WERI-Rb-1 (cell line): ENCODE results near the gene C6orf47.
A peak's percentile ranks its signal among the peaks of the same experiment; 100 is the strongest.
"Not testable (repeated sequence)": the region's sequence is repeated elsewhere in the genome, so short reads cannot be mapped to it uniquely, and the experiment has no call there.

ENCODE experiments used
- DNase-seq: peaks from one replicate; pipeline ENCODE4 v3.0.0-alpha.2; 2020
- H3K27ac ChIP-seq: fragments of 250-450 bp; sonication (Bioruptor Pico); 2 replicates; pipeline ENCODE4 v1.5.1; 2020; ENCODE audit warnings: mild to moderate bottlenecking, moderate library complexity
- H3K27me3 ChIP-seq: fragments of 250-450 bp; sonication (Bioruptor Pico); 2 replicates; pipeline ENCODE4 v1.5.1; 2021; ENCODE audit warnings: mild to moderate bottlenecking, low read depth, moderate library complexity; ENCODE audit not compliant: insufficient read depth, severe bottlenecking
- H3K36me3 ChIP-seq: fragments of 250-450 bp; sonication (Bioruptor Pico); 2 replicates; pipeline ENCODE4 v1.5.1; 2020; ENCODE audit warnings: mild to moderate bottlenecking, moderate library complexity
- H3K4me3 ChIP-seq: 2 replicates; pipeline ENCODE4 v1.5.1; 2011; ENCODE audit warnings: low read depth, mild to moderate bottlenecking, control low read depth, low read length
- H3K9me3 ChIP-seq: fragments of 250-450 bp; sonication (Bioruptor Pico); 2 replicates; pipeline ENCODE4 v1.5.1; 2021; ENCODE audit warnings: mild to moderate bottlenecking, moderate library complexity; ENCODE audit not compliant: severe bottlenecking
- TF ChIP-seq, protein P1 (sequence below): IDR thresholded peaks from 2 replicates; pipeline ENCODE4 v1.5.1; 2011; ENCODE audit warnings: low read depth, mild to moderate bottlenecking, control low read depth, inconsistent platforms, low read length

C6orf47 gene, protein sequence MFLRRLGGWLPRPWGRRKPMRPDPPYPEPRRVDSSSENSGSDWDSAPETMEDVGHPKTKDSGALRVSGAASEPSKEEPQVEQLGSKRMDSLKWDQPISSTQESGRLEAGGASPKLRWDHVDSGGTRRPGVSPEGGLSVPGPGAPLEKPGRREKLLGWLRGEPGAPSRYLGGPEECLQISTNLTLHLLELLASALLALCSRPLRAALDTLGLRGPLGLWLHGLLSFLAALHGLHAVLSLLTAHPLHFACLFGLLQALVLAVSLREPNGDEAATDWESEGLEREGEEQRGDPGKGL

DNA sequence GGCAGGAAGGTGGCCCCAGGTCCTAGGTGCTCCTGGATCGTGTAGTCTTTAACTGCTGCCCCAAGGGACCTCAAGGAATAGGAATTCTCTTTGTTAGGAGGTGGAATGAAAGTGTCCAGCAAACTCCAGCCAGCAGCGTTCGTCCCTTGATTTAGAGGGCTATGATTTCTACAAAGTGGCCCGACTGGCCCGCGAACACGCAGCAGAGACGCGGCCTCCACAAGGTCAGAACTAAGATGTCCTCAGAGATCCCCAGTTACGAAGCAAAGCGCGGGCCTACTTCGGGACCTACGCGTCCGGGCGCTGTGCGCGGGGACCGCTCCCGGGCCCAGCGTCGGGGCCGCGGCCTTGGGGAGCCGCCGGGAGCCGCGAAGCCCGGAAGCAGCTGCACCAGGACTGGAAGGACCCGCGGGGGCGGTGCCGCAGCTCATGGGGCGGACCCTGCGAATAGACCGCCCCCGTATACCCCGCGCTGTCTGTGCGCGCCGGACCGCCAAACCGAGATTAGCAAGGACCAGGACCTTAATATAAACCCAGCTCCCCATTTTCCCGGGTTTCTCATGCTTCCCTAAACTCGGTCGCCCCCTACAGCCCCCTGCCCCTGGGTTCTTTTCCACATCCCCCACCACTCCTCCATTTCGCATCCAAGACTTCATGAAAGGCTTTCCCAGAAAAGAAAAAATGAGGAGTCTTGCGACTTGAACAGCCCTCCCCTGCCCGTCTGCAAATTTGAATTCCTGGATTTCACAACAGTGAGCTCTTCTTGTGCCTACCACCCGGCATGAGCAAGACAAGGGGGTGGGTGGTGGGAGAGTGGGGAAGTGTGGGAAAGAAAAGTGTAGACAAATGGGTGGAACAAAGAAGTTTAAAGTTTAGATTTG, at the start of gene C6orf47:
C6orf47 (minus strand) TSS at position 398 of the 881 bp plus-strand sequence. CDS start 831 bp downstream, outside the sequence.
- no peaks in the 10 kb centered on the region for H3K27me3 ChIP-seq
- no peaks in the 10 kb centered on the region for H3K9me3 ChIP-seq
- H3K36me3 ChIP-seq, result peaks cover 56% of the 10 kb centered on the region
- H3K4me3 ChIP-seq, result peak within 1 kb of the TSS; percentile 88
- DNase-seq, result peak; percentile 96
- TF ChIP-seq, protein P1, sequence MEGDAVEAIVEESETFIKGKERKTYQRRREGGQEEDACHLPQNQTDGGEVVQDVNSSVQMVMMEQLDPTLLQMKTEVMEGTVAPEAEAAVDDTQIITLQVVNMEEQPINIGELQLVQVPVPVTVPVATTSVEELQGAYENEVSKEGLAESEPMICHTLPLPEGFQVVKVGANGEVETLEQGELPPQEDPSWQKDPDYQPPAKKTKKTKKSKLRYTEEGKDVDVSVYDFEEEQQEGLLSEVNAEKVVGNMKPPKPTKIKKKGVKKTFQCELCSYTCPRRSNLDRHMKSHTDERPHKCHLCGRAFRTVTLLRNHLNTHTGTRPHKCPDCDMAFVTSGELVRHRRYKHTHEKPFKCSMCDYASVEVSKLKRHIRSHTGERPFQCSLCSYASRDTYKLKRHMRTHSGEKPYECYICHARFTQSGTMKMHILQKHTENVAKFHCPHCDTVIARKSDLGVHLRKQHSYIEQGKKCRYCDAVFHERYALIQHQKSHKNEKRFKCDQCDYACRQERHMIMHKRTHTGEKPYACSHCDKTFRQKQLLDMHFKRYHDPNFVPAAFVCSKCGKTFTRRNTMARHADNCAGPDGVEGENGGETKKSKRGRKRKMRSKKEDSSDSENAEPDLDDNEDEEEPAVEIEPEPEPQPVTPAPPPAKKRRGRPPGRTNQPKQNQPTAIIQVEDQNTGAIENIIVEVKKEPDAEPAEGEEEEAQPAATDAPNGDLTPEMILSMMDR, result no peak
- peak within 1 kb of the TSS; percentile 79 for H3K27ac ChIP-seq

DNA sequence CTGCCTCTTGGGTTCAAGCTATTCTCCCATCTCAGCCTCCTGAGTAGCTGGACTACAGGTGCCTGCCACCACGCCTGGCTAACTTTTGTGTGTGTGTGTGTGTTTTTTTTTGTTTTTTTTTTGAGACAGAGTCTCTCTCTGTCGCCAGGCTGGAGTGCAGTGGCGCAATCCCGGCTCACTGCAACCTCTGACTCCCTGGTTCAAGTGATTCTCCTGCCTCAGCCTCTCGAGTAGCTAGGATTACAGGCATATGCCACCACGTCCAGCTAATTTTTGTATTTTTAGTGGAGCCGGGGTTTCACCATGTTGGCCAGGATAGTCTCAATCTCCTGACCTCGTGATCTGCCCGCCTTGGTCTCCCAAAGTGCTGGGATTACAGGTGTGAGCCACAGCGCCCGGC, 48.6 kb upstream of the C6orf47 start:
- H3K4me3 ChIP-seq, DNase-seq, H3K27ac ChIP-seq, H3K27me3 ChIP-seq, H3K36me3 ChIP-seq, H3K9me3 ChIP-seq: not testable (repeated sequence)

DNA sequence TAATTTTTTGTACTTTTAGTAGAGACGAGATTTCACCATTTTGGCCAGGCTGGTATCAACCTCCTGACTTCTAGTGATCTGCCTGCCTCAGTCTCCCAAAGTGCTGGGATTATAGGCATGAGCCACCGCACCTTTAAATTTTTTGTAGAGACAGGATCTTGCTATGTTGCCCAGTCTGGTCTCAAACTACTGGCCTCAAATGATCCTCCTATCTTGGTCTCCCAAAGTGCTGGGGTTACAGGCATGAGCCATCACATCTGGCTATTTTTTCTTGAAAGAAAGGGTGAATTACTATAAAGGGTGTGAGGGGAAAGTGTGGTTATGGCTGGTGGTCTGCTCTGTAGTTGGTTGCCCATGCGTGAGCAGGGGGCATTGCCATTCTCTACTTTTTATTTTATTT, 47.6 kb upstream of the C6orf47 start:
- Histone ChIP-seq H3K36me3 (no peaks in the 10 kb centered on the region), H3K27me3 (no peaks in the 10 kb centered on the region), H3K27ac (no peak overlapping the region), H3K4me3 (no peak overlapping the region), H3K9me3 (no peaks in the 10 kb centered on the region)
- TF ChIP-seq, protein P1, result no peak
- DNase-seq, result no peak

DNA sequence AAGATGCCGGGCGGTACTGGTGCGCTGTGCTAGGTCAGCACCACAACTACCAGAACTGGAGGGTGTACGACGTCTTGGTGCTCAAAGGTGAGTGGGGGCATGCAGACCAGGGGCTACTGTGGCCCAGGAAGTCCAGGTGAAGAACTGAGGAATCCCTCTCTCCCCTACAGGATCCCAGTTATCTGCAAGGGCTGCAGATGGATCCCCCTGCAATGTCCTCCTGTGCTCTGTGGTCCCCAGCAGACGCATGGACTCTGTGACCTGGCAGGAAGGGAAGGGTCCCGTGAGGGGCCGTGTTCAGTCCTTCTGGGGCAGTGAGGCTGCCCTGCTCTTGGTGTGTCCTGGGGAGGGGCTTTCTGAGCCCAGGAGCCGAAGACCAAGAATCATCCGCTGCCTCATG, 47.1 kb upstream of the C6orf47 start:
- Histone ChIP-seq H3K36me3 (no peaks in the 10 kb centered on the region; the same call in 1 of the 2 replicates), H3K9me3 (no peaks in the 10 kb centered on the region), H3K4me3 (no peak overlapping the region), H3K27me3 (no peaks in the 10 kb centered on the region), H3K27ac (no peak overlapping the region)
- TF ChIP-seq, protein P1, result no peak
- DNase-seq, result no peak

DNA sequence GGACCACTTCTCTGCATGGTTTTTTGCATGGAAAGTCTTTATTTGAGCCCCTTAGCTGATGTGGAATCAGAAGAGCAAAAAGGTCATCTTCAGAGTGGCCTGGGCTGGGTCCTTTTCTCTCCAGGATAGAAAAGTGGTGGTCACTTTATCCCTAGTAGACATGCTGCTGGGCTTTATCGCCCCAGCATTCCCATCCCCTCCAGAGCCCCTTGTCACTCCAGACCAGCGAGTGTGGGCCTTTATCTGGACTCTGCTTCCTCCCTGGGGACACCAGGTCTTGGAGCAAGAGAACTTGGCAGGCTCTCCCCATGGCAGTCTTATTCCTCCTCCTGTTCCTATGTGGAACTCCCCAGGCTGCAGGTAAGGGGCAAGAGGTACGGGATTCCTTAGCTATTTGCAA, 46.0 kb upstream of the C6orf47 start, which contains the start of gene LY6G6F:
LY6G6F (plus strand) TSS at position 268 of the 400 bp plus-strand sequence; CDS start at position 309, 41 bp downstream.
- TF ChIP-seq, protein P1, result no peak
- no peak within 1 kb of the TSS for H3K4me3 ChIP-seq
- H3K9me3 ChIP-seq, result no peaks in the 10 kb centered on the region
- H3K27ac ChIP-seq, result no peak within 1 kb of the TSS
- DNase-seq, result no peak
- H3K27me3 ChIP-seq, result no peaks in the 10 kb centered on the region
- H3K36me3 ChIP-seq, result peaks cover 1% of the 10 kb centered on the region

DNA sequence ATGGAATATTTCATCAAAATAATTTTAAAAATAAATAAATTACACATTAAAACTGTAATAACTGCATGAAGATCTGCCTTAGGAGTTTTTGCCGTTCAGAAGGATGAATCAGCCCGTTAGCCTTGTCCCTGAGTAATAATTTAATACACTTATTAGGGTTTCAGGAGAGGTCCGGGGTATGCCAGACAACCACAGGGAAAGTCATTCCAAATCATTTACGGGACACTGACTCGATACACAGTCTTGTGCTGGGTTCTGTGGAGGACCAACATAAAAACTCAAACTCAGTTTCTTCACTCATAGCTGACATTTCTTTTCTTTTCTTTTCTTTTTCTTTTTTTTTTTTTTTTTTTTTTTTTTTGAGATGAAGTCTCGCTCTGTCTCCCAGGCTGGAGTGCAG, 45.4 kb upstream of the C6orf47 start:
- no peak for DNase-seq
- H3K9me3 ChIP-seq, result no peaks in the 10 kb centered on the region
- peaks cover 6% of the 10 kb centered on the region for H3K36me3 ChIP-seq
- no peak overlapping the region for H3K4me3 ChIP-seq
- TF ChIP-seq, protein P1, result no peak
- no peaks in the 10 kb centered on the region for H3K27me3 ChIP-seq
- no peak overlapping the region for H3K27ac ChIP-seq
